Stomach (tissue), 4 donors: Measurements from ENCODE around the gene FAM193B.

Experiments
- POLR2A ChIP-seq, 4 donors: fragments of 450-650 bp; IDR thresholded peaks; one replicate each; pipeline ENCODE4 v1.6.1; 2016; ENCODE audit warnings: antibody characterized with exemption in 4 of 4, control low read depth in 2 of 4, mild to moderate bottlenecking in 1 of 4, moderate library complexity in 1 of 4
- POLR2AphosphoS5 ChIP-seq, 3 donors: sonication (generic); formaldehyde crosslinking; IDR thresholded peaks; one replicate each; pipeline ENCODE4 v1.6.1; 2016; ENCODE audit warnings: antibody characterized with exemption in 3 of 3
- TF ChIP-seq, protein P1 (sequence below), 7 experiments: fragments of 450-650 bp in 4 of 7; fragments of 200-600 bp in 3 of 7; sonication (generic) in 3 of 7; IDR thresholded peaks; one replicate each; pipeline ENCODE4 v1.5.1; 2016 to 2019; ENCODE audit warnings: antibody characterized with exemption in 7 of 7, control low read depth in 2 of 7, mild to moderate bottlenecking in 1 of 7

DNA sequence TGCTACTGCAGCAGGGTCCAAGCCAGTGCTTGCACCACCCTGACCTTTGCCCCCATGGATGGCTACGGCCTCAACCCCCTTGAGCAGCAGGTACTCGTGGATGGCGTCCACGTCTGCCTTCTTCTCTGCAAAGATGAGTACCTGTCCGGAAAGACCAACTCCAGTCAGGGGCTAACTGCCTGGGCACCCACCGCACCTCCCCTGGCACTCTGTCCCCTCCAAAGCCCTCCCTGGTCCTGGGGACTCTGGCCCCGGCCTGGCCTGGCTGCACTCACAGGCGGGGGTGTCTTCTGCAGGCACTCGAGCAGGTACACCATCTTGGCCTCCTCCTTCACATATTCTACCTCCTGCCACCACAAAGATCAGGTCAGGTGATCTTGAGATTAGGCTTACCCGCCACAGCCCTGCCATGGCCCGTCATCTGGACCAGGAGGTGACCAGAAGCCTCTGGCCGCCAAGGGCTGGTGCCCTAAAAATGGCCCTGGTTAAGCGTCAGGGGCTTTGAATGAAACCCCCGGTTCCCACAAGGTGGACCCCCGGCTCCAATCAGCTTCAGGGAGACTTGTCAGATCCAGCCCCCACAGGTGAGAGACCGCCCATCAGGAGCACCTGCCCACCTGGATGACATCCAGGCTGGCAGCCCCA, 41.5 kb downstream of the FAM193B start:
- TF ChIP-seq, protein P1, sequence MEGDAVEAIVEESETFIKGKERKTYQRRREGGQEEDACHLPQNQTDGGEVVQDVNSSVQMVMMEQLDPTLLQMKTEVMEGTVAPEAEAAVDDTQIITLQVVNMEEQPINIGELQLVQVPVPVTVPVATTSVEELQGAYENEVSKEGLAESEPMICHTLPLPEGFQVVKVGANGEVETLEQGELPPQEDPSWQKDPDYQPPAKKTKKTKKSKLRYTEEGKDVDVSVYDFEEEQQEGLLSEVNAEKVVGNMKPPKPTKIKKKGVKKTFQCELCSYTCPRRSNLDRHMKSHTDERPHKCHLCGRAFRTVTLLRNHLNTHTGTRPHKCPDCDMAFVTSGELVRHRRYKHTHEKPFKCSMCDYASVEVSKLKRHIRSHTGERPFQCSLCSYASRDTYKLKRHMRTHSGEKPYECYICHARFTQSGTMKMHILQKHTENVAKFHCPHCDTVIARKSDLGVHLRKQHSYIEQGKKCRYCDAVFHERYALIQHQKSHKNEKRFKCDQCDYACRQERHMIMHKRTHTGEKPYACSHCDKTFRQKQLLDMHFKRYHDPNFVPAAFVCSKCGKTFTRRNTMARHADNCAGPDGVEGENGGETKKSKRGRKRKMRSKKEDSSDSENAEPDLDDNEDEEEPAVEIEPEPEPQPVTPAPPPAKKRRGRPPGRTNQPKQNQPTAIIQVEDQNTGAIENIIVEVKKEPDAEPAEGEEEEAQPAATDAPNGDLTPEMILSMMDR (IDR thresholded peaks at IDR 0.05) = no peak
- TF ChIP-seq POLR2AphosphoS5 (IDR thresholded peaks at IDR 0.05) = no peak
- no peak for TF ChIP-seq POLR2A (IDR thresholded peaks at IDR 0.05)
